Tibial nerve (tissue), 4 donors: Measurements from ENCODE around the gene APOBEC3B. TPM values are rescaled to one million over a fixed set of nuclear protein-coding genes. Genes with fewer than 3 reads are reported as not detected.
"Not testable (repeated sequence)": the region's sequence is repeated elsewhere in the genome, so short reads cannot be mapped to it uniquely, and the experiment has no call there.

Experiments
- DNase-seq, 2 donors: peaks; one replicate each; pipeline ENCODE4 v3.0.0-alpha.2; 2019; ENCODE audit warnings: low spot score in 2 of 2
- H3K27ac ChIP-seq, 4 donors: fragments of 200-600 bp; sonication (generic) in 3 of 4; one replicate each; pipeline ENCODE4 v1.5.1; 2017 to 2019; ENCODE audit warnings: mild to moderate bottlenecking in 1 of 4
- H3K27me3 ChIP-seq, 2 donors: fragments of 200-600 bp; sonication (generic) in 1 of 2; one replicate each; pipeline versions ENCODE4 v1.5.1 to v1.6.0; 2017 to 2019
- H3K36me3 ChIP-seq, 3 donors: fragments of 200-600 bp; sonication (generic); one replicate each; pipeline ENCODE4 v1.5.1; 2018 to 2019
- H3K4me1 ChIP-seq, 4 donors: fragments of 200-600 bp; sonication (generic) in 3 of 4; one replicate each; pipeline ENCODE4 v1.5.1; 2017 to 2019
- H3K4me3 ChIP-seq, 4 donors: fragments of 200-600 bp; sonication (generic) in 3 of 4; one replicate each; pipeline ENCODE4 v1.5.1; 2017 to 2019; ENCODE audit warnings: mild to moderate bottlenecking in 1 of 4, moderate library complexity in 1 of 4
- H3K9me3 ChIP-seq, 4 donors: fragments of 200-600 bp; sonication (generic) in 3 of 4; one replicate each; pipeline ENCODE4 v1.5.1; 2017 to 2019
- EP300 ChIP-seq, 2 donors: sonication (generic); formaldehyde crosslinking; IDR thresholded peaks; one replicate each; pipeline ENCODE4 v1.6.1; 2017; ENCODE audit warnings: antibody characterized with exemption in 2 of 2, mild to moderate bottlenecking in 1 of 2
- POLR2A ChIP-seq, 2 donors: fragments of 450-650 bp; IDR thresholded peaks; one replicate each; pipeline ENCODE4 v1.6.1; 2017; ENCODE audit warnings: antibody characterized with exemption in 2 of 2, mild to moderate bottlenecking in 2 of 2, moderate library complexity in 2 of 2
- WGBS, 2 donors: methylation state at CpG; one replicate each; pipeline ENCODE4 v1.1.5; 2018; 5-methylcytosine and 5-hydroxymethylcytosine counted together
- total RNA-seq, 4 donors: library from RNA; depleted of rRNA; stranded (reverse); fragments of >200 nt; gene quantifications; one replicate each; pipeline ENCODE4 v1.1.0, GENCODE V29; 2016
- TF ChIP-seq, protein P1 (sequence below), 5 experiments: fragments of 200-600 bp in 3 of 5; fragments of 450-650 bp in 2 of 5; sonication (generic) in 3 of 5; IDR thresholded peaks; one replicate each; pipeline ENCODE4 v1.5.1; 2016 to 2019; ENCODE audit warnings: antibody characterized with exemption in 5 of 5, mild to moderate bottlenecking in 3 of 5, moderate library complexity in 2 of 5

The APOBEC3B gene
- total RNA-seq, 4 donors from 2014 or later, result 0.39 to 3.3 (median 0.60) TPM; not detected in 1

DNA sequence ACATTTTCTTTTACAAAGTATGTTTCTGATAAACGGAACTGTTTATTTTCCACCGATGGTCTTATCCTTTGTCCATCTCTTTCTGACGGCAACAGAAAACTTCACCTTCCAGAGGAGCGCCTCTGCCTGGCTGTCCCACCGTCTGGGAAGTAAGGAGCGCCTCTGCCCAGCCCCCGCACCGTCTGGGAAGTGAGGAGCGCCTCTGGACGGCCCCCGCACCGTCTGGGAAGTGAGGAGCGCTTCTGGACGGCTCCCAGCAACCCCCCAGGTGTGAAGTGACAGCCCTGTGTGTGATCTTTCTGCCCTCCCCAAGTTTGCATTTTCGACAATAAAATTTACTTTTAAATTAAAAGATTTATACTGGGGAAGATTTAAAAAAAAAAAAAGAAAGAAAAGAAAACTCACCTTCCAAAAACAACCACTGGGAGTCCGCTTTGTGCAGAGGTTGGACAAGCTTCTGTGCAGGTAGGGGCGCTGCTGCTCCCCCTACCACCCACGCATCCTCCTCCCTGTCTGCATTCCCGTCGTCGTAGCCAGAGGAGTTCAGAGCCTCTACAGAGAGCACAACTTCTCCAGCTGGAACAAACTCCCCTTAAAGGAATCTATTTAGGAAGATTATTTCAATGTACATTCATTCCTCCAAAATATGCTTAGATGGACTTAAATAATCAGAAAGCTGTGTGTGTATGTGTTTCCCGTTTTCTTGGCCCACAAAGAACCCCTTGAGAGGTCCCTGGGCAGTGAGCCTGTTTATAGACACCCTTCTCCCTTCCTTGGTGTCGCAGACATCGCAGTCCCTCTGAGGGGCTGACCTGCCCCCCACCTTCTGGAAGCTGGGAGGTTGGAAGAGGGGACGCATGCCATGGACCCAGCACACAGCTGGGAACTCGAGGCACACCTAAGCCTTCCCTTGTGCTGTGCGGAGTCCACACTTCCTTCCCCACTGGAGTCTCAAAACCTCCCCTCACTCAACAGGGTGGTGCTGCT lies 849 bp upstream of the APOBEC3B start:
- 24 to 27% methylated on average over 24 to 27 of the region's 27 CpGs for WGBS, 2 donors
- H3K27ac ChIP-seq, result peak overlapping the region in 3 of 4 donors; percentile 69 to 80 (median 76)

GRCh38 chr22:38984224-38984623 lies 2.1 kb downstream of the APOBEC3B start:
- Histone ChIP-seq H3K4me3 (no peak overlapping the region), H3K9me3 (no peaks in the 10 kb centered on the region), H3K4me1 (peaks cover 0 to 22% (median 7%) of the 10 kb centered on the region in 4 donors), H3K36me3 (no peaks in the 10 kb centered on the region), H3K27ac (no peak overlapping the region), H3K27me3 (no peaks in the 10 kb centered on the region)
- no peak for DNase-seq
- WGBS, 2 donors, result 93 to 98% methylated on average over 2 of the region's 2 CpGs
- TF ChIP-seq, protein P1, sequence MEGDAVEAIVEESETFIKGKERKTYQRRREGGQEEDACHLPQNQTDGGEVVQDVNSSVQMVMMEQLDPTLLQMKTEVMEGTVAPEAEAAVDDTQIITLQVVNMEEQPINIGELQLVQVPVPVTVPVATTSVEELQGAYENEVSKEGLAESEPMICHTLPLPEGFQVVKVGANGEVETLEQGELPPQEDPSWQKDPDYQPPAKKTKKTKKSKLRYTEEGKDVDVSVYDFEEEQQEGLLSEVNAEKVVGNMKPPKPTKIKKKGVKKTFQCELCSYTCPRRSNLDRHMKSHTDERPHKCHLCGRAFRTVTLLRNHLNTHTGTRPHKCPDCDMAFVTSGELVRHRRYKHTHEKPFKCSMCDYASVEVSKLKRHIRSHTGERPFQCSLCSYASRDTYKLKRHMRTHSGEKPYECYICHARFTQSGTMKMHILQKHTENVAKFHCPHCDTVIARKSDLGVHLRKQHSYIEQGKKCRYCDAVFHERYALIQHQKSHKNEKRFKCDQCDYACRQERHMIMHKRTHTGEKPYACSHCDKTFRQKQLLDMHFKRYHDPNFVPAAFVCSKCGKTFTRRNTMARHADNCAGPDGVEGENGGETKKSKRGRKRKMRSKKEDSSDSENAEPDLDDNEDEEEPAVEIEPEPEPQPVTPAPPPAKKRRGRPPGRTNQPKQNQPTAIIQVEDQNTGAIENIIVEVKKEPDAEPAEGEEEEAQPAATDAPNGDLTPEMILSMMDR (IDR thresholded peaks at IDR 0.05), result no peak
- TF ChIP-seq EP300 (IDR thresholded peaks at IDR 0.05) (no peak), POLR2A (IDR thresholded peaks at IDR 0.05) (no peak)

More for the DNA sequence above, 849 bp upstream of the APOBEC3B start:
- TF ChIP-seq, protein P1 (IDR thresholded peaks at IDR 0.05), result peak in 1 of 5 experiments; percentile 4
- TF ChIP-seq EP300 (IDR thresholded peaks at IDR 0.05), result no peak
- TF ChIP-seq POLR2A (IDR thresholded peaks at IDR 0.05), result no peak
- DNase-seq, result no peak
- Histone ChIP-seq H3K9me3 (no peaks in the 10 kb centered on the region), H3K4me3 (peak overlapping the region in 3 of 4 donors; percentile 35 to 56 (median 54)), H3K36me3 (no peaks in the 10 kb centered on the region), H3K4me1 (peaks cover 0 to 22% (median 7%) of the 10 kb centered on the region in 4 donors), H3K27me3 (no peaks in the 10 kb centered on the region)

DNA sequence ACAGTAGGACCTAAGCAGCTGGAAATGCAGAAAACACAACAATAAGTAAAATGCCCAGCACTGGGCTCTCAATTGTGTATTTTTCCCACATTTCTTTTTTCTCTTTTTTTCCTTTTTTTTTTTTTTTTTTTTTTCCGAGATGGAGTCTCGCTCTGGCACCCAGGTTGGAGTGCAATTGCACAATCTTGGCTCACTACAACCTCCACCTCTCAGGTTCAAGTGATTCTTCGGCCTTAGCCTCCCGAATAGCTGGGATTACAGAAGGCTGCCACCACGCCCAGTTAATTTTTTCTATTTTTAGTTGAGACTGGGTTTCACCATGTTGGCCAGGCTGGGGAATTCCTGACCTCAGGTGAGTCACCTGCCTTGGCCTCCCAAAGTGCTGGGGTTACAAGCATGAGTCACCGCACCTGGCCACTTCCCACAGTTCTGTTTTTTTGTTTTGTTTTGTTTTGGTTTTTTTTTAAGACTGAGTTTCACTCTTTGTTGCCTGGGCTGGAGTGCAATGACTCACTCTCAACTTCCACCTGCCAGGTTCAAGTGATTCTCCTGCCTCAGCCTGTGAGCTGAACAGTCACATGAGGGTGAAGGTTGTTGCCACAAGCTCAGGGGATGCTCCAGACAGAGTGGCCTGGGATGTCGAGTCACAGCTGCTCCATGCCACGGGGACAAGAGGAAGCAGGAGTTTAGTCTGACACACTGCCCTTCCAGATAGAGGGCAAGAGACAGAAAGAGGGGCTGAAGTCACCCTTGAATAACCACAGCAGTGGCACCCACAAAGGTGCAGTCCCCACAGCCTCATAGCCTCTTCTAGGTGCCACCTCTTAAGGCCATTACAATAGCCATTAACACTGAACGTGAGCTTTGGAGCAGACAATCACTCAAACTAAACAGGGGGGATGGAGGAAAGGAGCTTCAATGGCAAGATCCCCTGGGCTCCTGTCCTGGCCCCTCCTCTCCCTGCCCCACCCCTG lies 2.9 kb downstream of the APOBEC3B start:
- H3K4me1 ChIP-seq, result peaks cover 0 to 22% (median 7%) of the 10 kb centered on the region in 4 donors
- H3K27me3 ChIP-seq, H3K4me3 ChIP-seq, H3K27ac ChIP-seq, DNase-seq, H3K9me3 ChIP-seq, H3K36me3 ChIP-seq: not testable (repeated sequence)
- WGBS, 2 donors, result 87% methylated on average over 9 of the region's 9 CpGs

- TF ChIP-seq, protein P1 (IDR thresholded peaks at IDR 0.05), result no peak
- no peak for TF ChIP-seq POLR2A (IDR thresholded peaks at IDR 0.05)
- H3K4me3 ChIP-seq, result no peak overlapping the region
- H3K27me3 ChIP-seq, result no peaks in the 10 kb centered on the region
- no peak for DNase-seq
- H3K36me3 ChIP-seq, result no peaks in the 10 kb centered on the region
- no peak overlapping the region for H3K27ac ChIP-seq
- peaks cover 0 to 15% (median 5%) of the 10 kb centered on the region in 4 donors for H3K4me1 ChIP-seq
- H3K9me3 ChIP-seq, result no peaks in the 10 kb centered on the region
- 89% methylated on average over 3 of the region's 3 CpGs; no CpG with 5 or more reads in 1 of the 2 donors for WGBS, 2 donors
Observed at GRCh38 chr22:38986629-38987028, 4.5 kb downstream of the APOBEC3B start.

DNA sequence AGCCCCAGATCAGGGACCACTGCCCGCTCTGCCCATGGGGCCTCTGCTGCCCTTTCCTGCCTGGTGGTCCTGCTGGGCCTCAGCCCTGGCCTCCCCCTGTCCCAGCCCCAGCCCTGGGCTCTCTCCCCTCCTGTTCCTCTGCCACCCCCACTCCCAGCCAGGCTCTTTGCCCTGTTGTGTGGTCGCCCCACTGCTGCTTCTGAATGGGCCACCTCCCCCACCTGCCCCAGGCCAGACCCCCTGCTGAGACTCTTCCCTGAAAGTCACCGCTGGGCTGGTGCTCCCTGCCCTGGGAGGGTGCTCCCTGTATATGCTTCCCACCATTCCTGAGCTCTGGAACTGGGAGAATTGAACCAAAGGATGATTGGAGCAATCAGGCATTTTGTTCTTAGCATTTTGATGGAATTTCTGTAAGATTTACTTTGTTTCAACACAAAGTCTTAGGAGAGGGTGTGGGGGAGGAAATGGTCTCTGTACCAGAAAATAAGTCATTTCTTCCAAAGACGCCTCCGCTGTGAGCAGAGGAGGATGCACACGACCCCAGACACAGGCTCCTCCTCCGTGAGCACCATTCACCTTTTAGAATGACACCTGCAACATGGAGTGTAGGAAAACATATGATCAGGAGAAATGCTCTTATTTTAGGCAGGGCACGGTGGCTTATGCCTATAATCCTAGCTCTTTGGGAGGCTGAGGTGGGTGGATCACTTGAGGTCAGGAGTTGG lies 5.2 kb downstream of the APOBEC3B start:
- Histone ChIP-seq H3K27ac (no peak overlapping the region), H3K4me3 (no peak overlapping the region), H3K27me3 (no peaks in the 10 kb centered on the region), H3K9me3 (no peaks in the 10 kb centered on the region), H3K4me1 (peaks cover 0 to 8% (median 4%) of the 10 kb centered on the region in 4 donors), H3K36me3 (no peaks in the 10 kb centered on the region)
- TF ChIP-seq, protein P1 (IDR thresholded peaks at IDR 0.05), result no peak
- no peak for TF ChIP-seq EP300 (IDR thresholded peaks at IDR 0.05)
- no peak for TF ChIP-seq POLR2A (IDR thresholded peaks at IDR 0.05)
- 84 to 86% methylated on average over 8 of the region's 8 CpGs for WGBS, 2 donors
- no peak for DNase-seq
